Measurements from ENCODE around the gene ZNF263. TPM values are rescaled to one million over a fixed set of nuclear protein-coding genes. Genes with fewer than 3 reads are reported as not detected.

The ZNF263 gene
- total RNA-seq, 1 donor = 43.2 TPM

- H3K4me3 ChIP-seq (ENCODE audit: low read depth, low read length) = no peak overlapping the region
- no peak for TF ChIP-seq CTCF (IDR thresholded peaks at IDR 0.05; ENCODE audit: insufficient read depth, low read depth, low read length)
- DNase-seq (ENCODE audit: low read depth) = no peak
These were observed 38.5 kb downstream of the ZNF263 start for GRCh38 chr16:3321816-3322215.

- TF ChIP-seq CTCF (IDR thresholded peaks at IDR 0.05; ENCODE audit: insufficient read depth, low read depth, low read length) = no peak
- no peak overlapping the region for H3K4me3 ChIP-seq (ENCODE audit: low read depth, low read length)
- no peak for DNase-seq (ENCODE audit: low read depth)
These were observed 44.2 kb downstream of the ZNF263 start for GRCh38 chr16:3327514-3327913.

GRCh38 chr16:3328104-3328503, 44.8 kb downstream of the ZNF263 start:
- TF ChIP-seq CTCF (IDR thresholded peaks at IDR 0.05; ENCODE audit: insufficient read depth, low read depth, low read length) = no peak
- no peak for DNase-seq (ENCODE audit: low read depth)
- no peak overlapping the region for H3K4me3 ChIP-seq (ENCODE audit: low read depth, low read length)

- TF ChIP-seq CTCF (IDR thresholded peaks at IDR 0.05; ENCODE audit: insufficient read depth, low read depth, low read length) = no peak
- no peak overlapping the region for H3K4me3 ChIP-seq (ENCODE audit: low read depth, low read length)
- no peak for DNase-seq (ENCODE audit: low read depth)
These were observed 45.4 kb downstream of the ZNF263 start for GRCh38 chr16:3328643-3329042.

Other genes with a start within 250 kb of the ZNF263 start
- under 0.01 TPM in 1 of 2 replicates, not detected in the other for gene BICDL2, start 246.5 kb upstream of the ZNF263 start, total RNA-seq
- gene MMP25, start 236.9 kb upstream of the ZNF263 start, total RNA-seq = under 0.01 TPM in 1 of 2 replicates, not detected in the other
- 12.6 and 25.0 TPM in 2 replicates for gene IL32, start 217.9 kb upstream of the ZNF263 start, total RNA-seq
- under 0.01 TPM in 1 of 2 replicates, not detected in the other for gene ZSCAN10, start 184.2 kb upstream of the ZNF263 start, total RNA-seq
- gene ZNF205, start 170.9 kb upstream of the ZNF263 start, total RNA-seq = 14.2 and 18.4 TPM in 2 replicates
- 3.5 and 5.5 TPM in 2 replicates for gene ZNF213, start 148.5 kb upstream of the ZNF263 start, total RNA-seq
- under 0.01 and 0.43 TPM in 2 replicates for gene OR1F1, start 95.3 kb upstream of the ZNF263 start, total RNA-seq
- 10.0 and 11.2 TPM in 2 replicates for gene ZNF200, start 48.3 kb upstream of the ZNF263 start, total RNA-seq
- gene MEFV, start 26.9 kb upstream of the ZNF263 start, total RNA-seq = under 0.01 TPM in 1 of 2 replicates, not detected in the other
- 4.2 and 7.3 TPM in 2 replicates for gene TIGD7, start 21.9 kb downstream of the ZNF263 start, total RNA-seq
- 19.0 and 25.5 TPM in 2 replicates for gene ZNF75A, start 22.0 kb downstream of the ZNF263 start, total RNA-seq
- gene OR2C1, start 72.4 kb downstream of the ZNF263 start, total RNA-seq = not detected in 2 replicates
- 12.1 and 12.6 TPM in 2 replicates for gene ZSCAN32, start 117.5 kb downstream of the ZNF263 start, total RNA-seq
- gene ZNF174, start 117.7 kb downstream of the ZNF263 start, total RNA-seq = 8.1 and 8.6 TPM in 2 replicates
- 3.2 and 5.2 TPM in 2 replicates for gene ZNF597, start 160.0 kb downstream of the ZNF263 start, total RNA-seq
- gene NAA60, start 160.2 kb downstream of the ZNF263 start, total RNA-seq = 10.0 and 16.8 TPM in 2 replicates
- gene C16orf90, start 212.0 kb downstream of the ZNF263 start, total RNA-seq = not detected in 2 replicates
- gene CLUAP1, start 217.5 kb downstream of the ZNF263 start, total RNA-seq = 14.5 and 22.0 TPM in 2 replicates